SK-N-DZ (cell line): ENCODE measurements around the gene TNS2. TPM values are rescaled to one million over a fixed set of nuclear protein-coding genes. Genes with fewer than 3 reads are reported as not detected.
"Not testable (repeated sequence)": the region's sequence is repeated elsewhere in the genome, so short reads cannot be mapped to it uniquely, and the experiment has no call there.

Experiments used
- DNase-seq: peaks from one replicate; pipeline ENCODE4 v3.0.0-alpha.2; 2015; ENCODE audit warnings: low spot score
- polyA plus RNA-seq, 2 experiments: library from polyadenylated mRNA; depleted of rRNA; stranded (reverse); fragments of >200 nt; gene quantifications; 2 replicates each; pipeline ENCODE4 v1.2.3, GENCODE V29; 2014

TNS2 gene
- polyA plus RNA-seq (2014; cell fraction: cytosol; rRNA removed) = 0.68 and 0.81 TPM in 2 replicates
- polyA plus RNA-seq (2014; cell fraction: nucleus; rRNA removed) = 0.75 and 1.2 TPM in 2 replicates

- peak; percentile 55 for DNase-seq
These were observed at the start of gene TNS2 for GRCh38 chr12:53049571-53050318. TSS of gene TNS2 (plus strand) at chr12:53050065. CDS start at chr12:53050186, 121 bp downstream.

- no peak for DNase-seq
These were observed 45.7 kb upstream of the TNS2 start for GRCh38 chr12:53004178-53004577.

- no peak for DNase-seq
These were observed 45.3 kb upstream of the TNS2 start for GRCh38 chr12:53004582-53004981.

GRCh38 chr12:53005215-53005985 is 44.5 kb upstream of the TNS2 start:
- peak; percentile 40 for DNase-seq

- DNase-seq = peak; percentile 100
These were observed 43.7 kb upstream of the TNS2 start, which contains the start of gene EIF4B for GRCh38 chr12:53005986-53006809. TSS of gene EIF4B (plus strand) at chr12:53006456. CDS start at chr12:53006484, 28 bp downstream.

GRCh38 chr12:53006810-53007309 is 43.0 kb upstream of the TNS2 start:
- peak; percentile 80 for DNase-seq

- no peak for DNase-seq
These were observed 42.5 kb upstream of the TNS2 start for GRCh38 chr12:53007343-53007742.

- DNase-seq = not testable (repeated sequence)
These were observed 41.1 kb upstream of the TNS2 start for GRCh38 chr12:53008760-53009159.

- DNase-seq = no peak
These were observed 38.9 kb upstream of the TNS2 start for GRCh38 chr12:53010955-53011354.

- DNase-seq = no peak
These were observed 38.0 kb upstream of the TNS2 start for GRCh38 chr12:53011889-53012288.

GRCh38 chr12:53012928-53013327 is 36.9 kb upstream of the TNS2 start:
- DNase-seq = no peak

GRCh38 chr12:53014709-53015108 is 35.2 kb upstream of the TNS2 start:
- no peak for DNase-seq

GRCh38 chr12:53025250-53025649 is 24.6 kb upstream of the TNS2 start:
- DNase-seq = no peak

GRCh38 chr12:53027014-53027413 is 22.9 kb upstream of the TNS2 start:
- not testable (repeated sequence) for DNase-seq

GRCh38 chr12:53031616-53032015 is 18.2 kb upstream of the TNS2 start:
- DNase-seq = no peak

GRCh38 chr12:53033832-53034231 is 16.0 kb upstream of the TNS2 start:
- not testable (repeated sequence) for DNase-seq

GRCh38 chr12:53034459-53034858 is 15.4 kb upstream of the TNS2 start:
- no peak for DNase-seq

- no peak for DNase-seq
These were observed 13.1 kb upstream of the TNS2 start for GRCh38 chr12:53036802-53037201.

GRCh38 chr12:53039851-53040250 is 10.0 kb upstream of the TNS2 start:
- DNase-seq = no peak

GRCh38 chr12:53042607-53043454 is 7.0 kb upstream of the TNS2 start:
- DNase-seq = no peak
